Left ventricle myocardium superior (tissue), 1 donor: ENCODE measurements around the gene RBM15. TPM values are rescaled to one million over a fixed set of nuclear protein-coding genes. Genes with fewer than 3 reads are reported as not detected.

Experiments
- ATAC-seq: fragments of 200-7000 bp; cut with Tn5 transposase; one replicate; pipeline ENCODE4 v1.9.1; 2020; ENCODE audit warnings: mild to moderate bottlenecking, moderate library complexity
- DNase-seq: peaks from one replicate; pipeline ENCODE4 v3.0.0-alpha.2; 2020
- intact Hi-C: fragments of 100-400 bp; cut with micrococcal nuclease; formaldehyde crosslinking; loops from one replicate; pipeline ENCODE4 v1.11.0; 2022
- total RNA-seq: library from RNA; stranded (reverse); fragmentation: NEBNext Ultra II Directional; extraction: Animal tissue kit (Norgen Biotek cat#: 25700); gene quantifications from one replicate; pipeline ENCODE4 v1.2.1, GENCODE V29; 2021
- donor health status: DM: no; HTN: yes; CAD: no; lungs with severe emphysema.

The RBM15 gene
- total RNA-seq, 1 donor from 2014 or later = 14.1 TPM

DNA sequence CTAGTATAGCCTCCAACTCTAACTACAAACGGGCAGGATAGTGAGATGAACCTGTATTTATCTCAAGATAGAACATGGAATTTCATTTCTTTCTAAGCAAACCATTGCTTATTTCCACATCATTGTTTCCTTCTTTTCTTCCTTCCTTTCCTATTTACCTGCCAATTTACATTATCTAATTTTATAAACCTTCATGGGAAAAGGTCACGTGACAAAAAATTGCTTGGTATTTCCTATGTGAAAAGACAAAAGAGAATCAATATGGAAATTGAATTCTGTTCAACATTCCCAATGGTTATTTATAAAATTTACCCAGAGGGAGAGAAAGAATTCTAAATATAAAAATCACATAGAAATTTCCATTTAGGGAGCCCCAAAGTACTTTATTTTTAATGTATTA is 22.4 kb upstream of the RBM15 start:
- ATAC-seq (no peak), DNase-seq (no peak)
- intact Hi-C loops = no loop called here

DNA sequence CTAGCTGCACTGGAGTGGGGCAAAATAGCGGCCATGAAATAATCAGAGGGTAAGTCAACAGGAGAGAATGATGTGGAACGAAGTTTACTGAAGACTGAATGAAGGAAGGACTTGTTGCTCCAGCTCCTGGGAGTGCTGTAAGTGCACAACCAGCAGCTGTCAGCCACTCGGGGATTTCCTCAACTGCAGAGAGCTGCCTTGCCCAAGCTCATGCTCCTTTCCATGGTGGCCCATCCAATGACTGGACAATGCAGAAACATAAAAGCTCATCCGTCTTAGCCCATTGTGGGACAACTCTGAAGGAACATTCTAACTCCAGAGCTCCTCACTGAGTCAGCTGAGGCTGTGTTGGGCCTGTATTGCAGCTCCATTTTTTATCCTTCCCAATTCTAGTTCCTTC is 21.1 kb upstream of the RBM15 start:
- intact Hi-C loops = no loop called here
- ATAC-seq = no peak
- no peak for DNase-seq

GRCh38 chr1:110319332-110320167 is 19.6 kb upstream of the RBM15 start:
- no peak for DNase-seq
- intact Hi-C loops = loop anchor here (10.0 kb wide), 1 partner anchor 135 kb away; the partner anchor contains the start of gene PROK1
- ATAC-seq = no peak

GRCh38 chr1:110320168-110320518 is 19.0 kb upstream of the RBM15 start:
- no peak for DNase-seq
- intact Hi-C loops = loop anchor here (10.0 kb wide), 1 partner anchor 135 kb away; the partner anchor contains the start of gene PROK1

GRCh38 chr1:110321045-110321444 is 18.1 kb upstream of the RBM15 start:
- intact Hi-C loops = loop anchor here (10.0 kb wide), 1 partner anchor 134 kb away; the partner anchor contains the start of gene PROK1
- DNase-seq (no peak), ATAC-seq (no peak)

More at GRCh38 chr1:110320168-110320518, 19.0 kb upstream of the RBM15 start:
- ATAC-seq = no peak

DNA sequence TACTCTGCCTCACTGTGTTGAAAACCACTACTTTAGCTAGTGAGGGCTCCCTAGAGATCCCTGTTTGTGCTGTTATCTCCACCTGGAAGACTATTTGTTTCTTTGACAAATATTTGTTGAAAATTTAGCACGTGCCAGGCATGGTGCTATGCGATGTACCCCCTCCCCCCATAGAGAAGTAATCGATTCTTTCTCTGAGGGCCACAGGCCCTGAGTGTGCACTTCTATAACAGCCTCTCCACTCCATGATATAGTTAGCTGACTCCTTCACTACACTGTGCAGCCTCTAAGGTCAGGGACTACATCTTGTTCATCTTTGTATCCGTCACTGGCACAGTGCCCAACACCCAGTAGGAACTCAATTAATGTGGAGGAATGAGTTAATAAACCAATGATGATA is 17.3 kb upstream of the RBM15 start:
- no peak for ATAC-seq

GRCh38 chr1:110324667-110325066 is 14.5 kb upstream of the RBM15 start:
- intact Hi-C loops = loop anchor here (10.0 kb wide), 1 partner anchor 130 kb away; the partner anchor contains the start of gene PROK1
- ATAC-seq (no peak), DNase-seq (no peak)

More for the DNA sequence above, 17.3 kb upstream of the RBM15 start:
- intact Hi-C loops = loop anchor here (10.0 kb wide), 1 partner anchor 133 kb away; the partner anchor contains the start of gene PROK1
- no peak for DNase-seq

DNA sequence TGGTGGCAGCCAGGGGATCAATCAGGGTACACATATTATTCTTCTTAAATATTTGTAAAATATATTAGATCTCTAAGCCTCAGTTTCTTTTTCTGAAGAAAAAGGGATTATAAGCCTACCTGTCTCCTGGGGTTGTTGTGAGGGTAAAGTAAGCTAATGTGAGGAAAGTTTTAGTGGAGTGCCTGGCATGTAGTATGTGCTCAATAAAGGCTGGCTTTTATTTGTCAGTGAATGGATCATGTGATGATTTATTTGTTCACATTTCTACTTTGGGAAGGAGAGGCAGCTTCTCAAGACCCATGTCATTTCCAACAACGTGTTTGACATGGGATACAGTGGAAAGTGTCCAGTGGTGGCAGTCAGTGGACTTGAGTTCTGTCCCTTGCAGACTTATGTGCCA is 12.4 kb upstream of the RBM15 start:
- intact Hi-C loops = loop anchor here (10.0 kb wide), 1 partner anchor 128 kb away; the partner anchor contains the start of gene PROK1
- no peak for DNase-seq
- ATAC-seq = no peak

DNA sequence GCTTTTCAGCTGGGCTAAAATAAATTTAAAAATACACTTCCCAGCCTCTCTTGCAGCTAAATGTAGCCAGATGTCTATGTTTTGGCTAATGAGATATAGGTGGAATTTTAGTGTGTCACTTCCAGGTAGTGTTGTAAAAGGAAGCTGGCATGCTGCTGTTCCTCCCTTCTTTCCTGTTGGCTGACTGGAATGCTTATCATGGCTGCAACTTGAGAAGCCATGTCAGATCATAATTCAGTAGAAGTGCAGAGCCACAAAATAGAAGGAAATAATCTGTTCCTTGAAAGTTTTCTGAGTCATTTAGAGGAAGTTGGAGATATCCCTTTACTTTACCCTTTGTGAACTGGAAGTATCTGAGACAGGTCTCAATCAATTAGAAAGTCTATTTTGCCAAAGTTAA is 10.9 kb upstream of the RBM15 start:
- DNase-seq (no peak), ATAC-seq (no peak)
- intact Hi-C loops = loop anchor here (10.0 kb wide), 1 partner anchor 127 kb away; the partner anchor contains the start of gene PROK1

GRCh38 chr1:110328700-110329099 is 10.5 kb upstream of the RBM15 start:
- DNase-seq (no peak), ATAC-seq (no peak)
- intact Hi-C loops = loop anchor here (10.0 kb wide), 1 partner anchor 126 kb away; the partner anchor contains the start of gene PROK1

DNA sequence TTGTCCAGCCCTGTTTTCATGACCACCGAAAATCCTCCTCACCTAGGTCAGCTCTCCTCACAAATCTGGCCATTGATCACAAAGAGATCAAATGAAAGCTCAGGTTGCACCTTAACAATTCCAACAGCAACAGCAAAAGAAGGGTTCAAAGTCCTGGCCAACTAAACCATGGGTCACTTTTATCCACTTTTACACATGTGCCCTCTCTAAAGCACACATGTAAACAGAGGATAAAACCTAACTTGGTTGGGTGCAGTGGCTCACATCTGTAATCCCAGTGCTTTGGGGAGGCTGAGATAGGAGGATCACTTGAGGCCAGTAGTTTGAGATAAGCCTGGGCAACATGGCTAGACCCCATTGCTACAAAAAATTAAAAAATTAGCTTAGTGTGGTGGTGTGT is 3.9 kb upstream of the RBM15 start:
- DNase-seq (no peak), ATAC-seq (no peak)
- intact Hi-C loops = no loop called here

DNA sequence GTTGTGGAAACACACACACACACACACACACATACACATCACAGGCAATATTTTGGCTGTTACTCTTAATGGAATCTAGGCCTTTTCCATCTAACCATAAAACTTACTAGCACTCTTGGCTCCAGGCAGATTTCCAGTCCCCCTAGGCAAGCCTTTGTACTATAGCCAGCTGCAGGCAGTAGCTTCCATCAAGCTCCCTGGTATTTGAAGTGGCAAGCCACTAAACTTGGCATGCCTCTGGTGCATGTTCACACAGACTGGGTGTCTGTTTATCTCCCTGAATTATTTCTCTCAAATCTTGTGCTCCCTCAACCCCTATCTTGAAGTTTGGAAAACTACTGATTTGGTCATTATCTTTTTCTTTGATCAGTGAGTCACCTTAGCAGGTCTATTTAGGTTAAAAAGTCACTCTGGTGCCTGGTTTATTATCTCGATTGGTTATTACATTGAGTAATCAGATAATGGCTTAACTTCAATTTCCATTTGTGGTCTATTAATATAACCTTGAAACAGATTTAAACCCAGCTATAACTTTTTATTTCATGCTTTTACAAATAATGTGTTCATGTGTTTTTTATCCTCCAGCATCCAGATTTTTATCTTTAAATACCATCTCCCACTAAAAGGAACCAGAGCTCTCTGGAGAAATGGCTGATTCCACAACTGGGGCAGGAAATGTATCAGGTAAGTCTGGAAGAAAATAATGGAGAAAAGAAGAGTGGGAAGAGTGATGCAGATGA is 2.7 kb upstream of the RBM15 start:
- intact Hi-C loops = no loop called here
- ATAC-seq (no peak), DNase-seq (no peak)

DNA sequence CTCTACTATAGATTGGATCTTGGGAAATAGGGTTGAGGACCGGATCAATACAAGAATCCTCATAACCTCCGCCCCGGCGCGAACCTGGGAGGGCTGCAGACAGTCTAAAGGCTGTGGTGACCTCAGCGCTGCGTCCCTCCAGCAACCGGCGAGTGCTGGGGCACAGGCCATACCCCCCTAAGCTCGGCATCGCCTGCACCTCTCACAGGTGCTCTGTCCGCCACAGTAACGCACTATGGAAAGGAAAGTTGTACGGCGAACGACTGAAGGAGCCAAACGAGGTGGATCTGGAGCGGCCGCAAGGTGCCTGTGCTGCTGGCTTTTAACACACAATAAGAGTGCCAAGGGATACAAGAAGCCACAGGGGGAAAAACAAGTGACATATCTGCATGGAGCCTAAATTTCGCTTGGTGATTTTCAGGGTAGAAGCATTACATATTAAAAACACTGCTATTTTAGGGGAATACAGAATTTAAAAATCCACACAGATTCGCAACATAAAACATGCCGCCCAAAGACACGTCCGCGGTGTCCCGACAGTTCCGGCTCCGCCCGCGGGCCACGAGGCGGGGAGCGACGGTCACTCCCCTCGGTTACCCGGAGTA is 1.4 kb upstream of the RBM15 start:
- ATAC-seq (peak; percentile 0), DNase-seq (peak; percentile 60)
- intact Hi-C loops = no loop called here

- intact Hi-C loops = no loop called here
- peak; percentile 87 for ATAC-seq
- peak; percentile 95 for DNase-seq
Measured at GRCh38 chr1:110338309-110338885, 780 bp upstream of the RBM15 start.

- DNase-seq (peak; percentile 67), ATAC-seq (no peak)
- intact Hi-C loops = no loop called here
Measured at GRCh38 chr1:110339407-110340206, 430 bp downstream of the RBM15 start.

GRCh38 chr1:110340207-110340468 is 961 bp downstream of the RBM15 start:
- intact Hi-C loops = no loop called here
- ATAC-seq (no peak), DNase-seq (no peak)

- intact Hi-C loops = no loop called here
- DNase-seq (peak; percentile 20), ATAC-seq (no peak)
Measured at GRCh38 chr1:110341146-110341871, 2.1 kb downstream of the RBM15 start.

- intact Hi-C loops = no loop called here
- ATAC-seq = no peak
- DNase-seq = no peak
Measured at GRCh38 chr1:110341872-110342331, 2.7 kb downstream of the RBM15 start.
